ENCODE data around the gene ZNF175.

GRCh38 chr19:51544038-51544437 is 27.0 kb upstream of the ZNF175 start:
- TF ChIP-seq CTCF (optimal IDR thresholded peaks at IDR 0.05 in 1 of 3, IDR thresholded peaks at IDR 0.05 in 1 of 3, conservative IDR thresholded peaks at IDR 0.05 in 1 of 3; ENCODE audit: extremely low read depth in 1 of 3, insufficient read depth in 2 of 3, low read length in 3 of 3) (no peak), EZH2 (IDR thresholded peaks at IDR 0.05; ENCODE audit: low read length) (no peak)
